ENCODE results near the gene TTC23.
"Not testable (repeated sequence)": the region's sequence is repeated elsewhere in the genome, so short reads cannot be mapped to it uniquely, and the experiment has no call there.

TTC23 gene

DNA sequence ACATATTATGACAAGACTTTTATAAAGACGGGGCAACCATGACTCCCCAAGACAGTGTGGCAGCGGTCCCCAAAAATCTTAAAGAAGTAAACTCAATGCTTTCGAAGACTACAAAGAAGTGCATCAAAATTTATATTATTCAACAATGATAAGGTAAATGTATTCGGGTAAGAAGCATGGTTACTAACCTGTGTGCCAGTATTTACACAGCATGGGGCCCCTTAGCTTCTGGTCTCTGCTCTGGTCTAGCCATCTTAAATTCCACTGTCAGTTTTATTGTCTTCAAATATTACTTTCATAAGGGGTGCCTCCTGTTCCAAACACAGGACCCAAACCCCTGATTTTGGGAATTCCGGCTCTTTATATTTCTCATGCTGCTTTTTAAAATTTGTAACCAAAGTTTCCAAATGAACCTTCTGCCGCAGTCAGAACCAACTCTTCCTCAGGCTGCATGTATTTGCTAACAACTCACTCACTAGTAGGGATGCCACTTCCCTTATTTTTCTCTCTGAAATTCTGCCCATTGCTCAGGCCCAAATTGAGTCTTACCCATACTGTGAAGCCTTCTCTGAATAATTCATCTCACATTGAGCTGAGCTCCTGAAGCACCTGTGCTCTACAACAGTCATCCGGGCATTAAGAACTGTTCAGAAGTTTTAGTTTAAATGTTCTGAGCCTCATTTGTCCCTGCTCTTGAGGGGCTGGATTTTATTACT, 1.2 kb downstream of the TTC23 start:
- no peak for DNase-seq

- no peak for DNase-seq
These were observed 2.3 kb downstream of the TTC23 start for GRCh38 chr15:99247062-99247461.

DNA sequence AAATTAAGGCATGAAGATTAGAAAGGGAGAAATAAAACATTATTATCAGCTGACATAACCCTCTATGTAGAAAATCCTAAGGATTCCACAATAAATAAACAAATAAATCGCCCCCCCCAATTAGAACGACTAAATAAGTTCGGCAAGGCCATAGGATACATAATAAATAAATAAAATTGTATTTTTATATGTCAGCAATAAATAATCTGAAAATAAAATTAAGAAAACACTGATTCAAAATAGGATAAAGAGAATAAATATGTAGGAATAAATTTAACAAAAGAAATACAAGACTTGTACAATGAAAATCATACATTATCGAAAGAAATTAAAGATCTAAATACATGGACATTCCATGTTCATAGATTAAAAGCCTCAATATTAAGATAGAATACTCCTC, 5.1 kb downstream of the TTC23 start:
- no peak for DNase-seq

DNA sequence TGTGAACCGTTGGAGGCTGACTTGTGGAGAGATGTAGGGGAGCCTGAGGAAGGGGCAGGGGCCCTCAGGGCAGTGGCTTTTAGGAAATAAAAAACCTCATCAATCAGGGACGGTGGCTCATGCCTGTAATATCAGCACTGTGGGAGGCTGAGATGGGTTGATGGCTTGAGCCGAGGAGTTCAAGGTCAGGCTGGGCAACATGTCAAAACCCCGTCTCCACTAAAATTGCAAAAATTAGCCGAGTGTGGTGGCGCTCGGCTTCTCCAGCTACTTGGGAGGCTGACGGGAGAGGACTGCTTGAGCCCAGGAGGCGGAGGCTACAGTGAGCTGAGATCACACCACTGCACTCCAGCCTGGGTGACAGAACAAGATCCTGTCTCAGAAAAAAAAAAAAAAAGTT, 7.6 kb downstream of the TTC23 start:
- DNase-seq: no peak

- DNase-seq: no peak
These were observed 9.7 kb downstream of the TTC23 start for GRCh38 chr15:99239545-99240198.

- DNase-seq: no peak
These were observed 10.5 kb downstream of the TTC23 start for GRCh38 chr15:99238849-99239248.

DNA sequence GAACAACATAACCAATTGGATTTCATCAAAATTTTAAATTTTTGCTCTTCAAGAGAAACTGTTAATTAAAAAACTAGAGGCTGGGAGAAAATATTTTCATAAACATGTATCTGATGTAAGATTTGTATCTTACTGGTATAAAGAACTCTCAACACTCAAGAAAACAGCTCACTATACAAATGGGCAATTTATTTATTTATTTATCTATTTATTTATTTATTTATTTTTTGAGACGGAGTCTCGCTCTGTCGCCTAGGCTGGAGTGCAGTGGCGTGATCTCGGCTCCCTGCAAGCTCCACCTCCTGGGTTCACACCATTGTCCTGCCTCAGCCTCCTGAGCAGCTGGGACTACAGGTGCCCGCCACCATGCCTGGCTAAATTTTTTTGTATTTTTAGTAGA, 15.2 kb downstream of the TTC23 start:
- not testable (repeated sequence) for DNase-seq

DNA sequence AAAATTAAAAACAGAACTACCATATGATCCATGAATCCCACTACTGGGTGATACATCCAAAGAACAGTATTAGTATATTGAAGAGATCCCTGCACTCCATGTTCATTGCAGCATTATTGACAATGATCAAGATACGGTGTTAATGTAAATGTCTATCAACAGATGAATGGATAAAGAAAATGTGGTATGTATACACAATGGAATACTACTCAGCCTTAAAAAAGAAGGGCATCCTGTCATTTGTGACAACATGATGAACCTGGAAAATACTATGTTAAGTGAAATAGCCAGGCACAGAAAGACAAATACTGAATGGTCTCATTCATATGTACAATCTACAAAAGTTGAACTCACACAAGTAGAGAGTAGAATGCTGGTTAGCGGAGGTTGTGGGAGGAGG, 16.6 kb downstream of the TTC23 start:
- DNase-seq: no peak

- DNase-seq: no peak
These were observed 18.5 kb downstream of the TTC23 start for GRCh38 chr15:99230867-99231266.

GRCh38 chr15:99228120-99228770, 21.1 kb downstream of the TTC23 start:
- DNase-seq: no peak

GRCh38 chr15:99226802-99227201, 22.6 kb downstream of the TTC23 start:
- DNase-seq: no peak

DNA sequence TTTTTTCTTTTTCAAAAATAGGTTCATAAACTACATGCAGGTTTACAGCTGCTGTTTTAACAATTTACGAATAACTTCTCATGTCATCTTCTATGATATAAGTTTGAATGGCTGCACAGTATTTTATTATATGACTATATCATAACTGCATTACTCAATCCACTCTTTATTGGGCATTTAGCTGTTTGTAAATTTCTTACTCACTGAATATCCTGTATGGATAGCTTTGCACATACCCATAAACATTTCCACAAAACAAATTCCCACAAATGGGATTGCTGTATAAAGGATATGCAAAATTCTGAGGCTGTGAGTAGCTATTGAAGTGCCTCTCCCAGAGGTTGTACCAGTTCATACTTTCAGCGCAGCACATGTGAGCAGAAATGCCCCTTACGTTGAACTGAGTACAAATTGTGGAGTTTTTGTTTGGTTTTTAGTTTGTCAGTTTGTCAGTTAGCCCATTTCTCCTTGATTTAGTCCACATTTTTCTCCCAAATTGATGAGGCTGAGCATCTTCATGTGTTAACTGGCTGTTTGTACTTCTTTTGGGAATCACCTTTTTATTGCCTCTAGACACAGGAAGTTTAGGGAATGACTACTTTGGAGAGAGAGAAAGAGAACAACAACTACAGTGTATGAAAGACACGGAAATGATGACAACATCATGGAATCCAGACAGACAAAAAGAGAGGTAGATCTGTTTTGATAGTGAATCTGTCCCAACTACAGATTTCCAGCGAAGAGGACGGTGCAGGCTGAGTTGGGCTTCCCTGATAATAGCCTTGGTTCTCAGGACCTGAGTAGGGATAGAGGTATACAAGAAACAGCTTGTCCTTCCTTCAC, 24.8 kb downstream of the TTC23 start:
- DNase-seq: no peak

- DNase-seq: peak; percentile 71 to 74
These were observed 36.1 kb downstream of the TTC23 start for GRCh38 chr15:99213187-99213811.

DNA sequence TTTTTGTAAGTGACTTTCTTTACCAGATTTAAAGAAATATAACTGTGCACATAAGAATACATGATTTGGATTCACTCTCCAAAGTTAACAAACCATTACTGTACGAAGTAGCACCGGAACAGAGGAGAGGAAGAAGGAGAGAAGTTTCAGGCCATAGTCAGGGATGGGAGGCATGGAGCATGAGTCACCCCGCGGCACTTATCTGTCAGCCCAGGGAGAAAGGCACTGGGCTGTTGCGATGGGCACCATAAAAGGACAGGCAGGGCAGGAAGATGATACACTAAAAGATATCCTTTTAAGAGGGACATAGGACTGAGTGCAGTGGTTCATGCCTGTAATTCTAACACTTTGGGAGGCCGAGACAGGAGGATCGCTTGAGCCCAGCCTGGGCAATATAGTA, 37.0 kb downstream of the TTC23 start:
- no peak for DNase-seq

GRCh38 chr15:99211926-99212325, 37.5 kb downstream of the TTC23 start:
- DNase-seq: no peak

- no peak for DNase-seq
These were observed 39.0 kb downstream of the TTC23 start for GRCh38 chr15:99210334-99210733.

DNA sequence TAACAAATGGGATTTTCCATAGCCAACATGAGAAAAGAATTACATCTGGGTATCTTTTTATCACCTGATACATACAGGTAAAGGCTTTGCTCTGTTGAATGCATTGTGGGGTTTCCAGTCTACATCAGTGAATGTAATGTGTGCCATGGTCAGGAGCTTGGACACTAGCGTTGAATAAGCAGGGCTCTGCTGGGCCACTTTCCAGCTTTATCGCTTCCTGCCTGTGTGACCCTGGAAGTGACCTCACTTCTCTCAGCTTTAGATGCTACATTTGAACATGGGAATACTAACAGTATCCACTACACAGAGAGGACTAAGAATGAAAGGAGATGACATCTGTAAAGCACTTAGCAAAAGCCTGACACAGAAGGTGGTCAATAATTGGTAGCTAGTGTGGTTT, 40.1 kb downstream of the TTC23 start:
- no peak for DNase-seq

GRCh38 chr15:99207672-99208071, 41.7 kb downstream of the TTC23 start:
- no peak for DNase-seq

DNA sequence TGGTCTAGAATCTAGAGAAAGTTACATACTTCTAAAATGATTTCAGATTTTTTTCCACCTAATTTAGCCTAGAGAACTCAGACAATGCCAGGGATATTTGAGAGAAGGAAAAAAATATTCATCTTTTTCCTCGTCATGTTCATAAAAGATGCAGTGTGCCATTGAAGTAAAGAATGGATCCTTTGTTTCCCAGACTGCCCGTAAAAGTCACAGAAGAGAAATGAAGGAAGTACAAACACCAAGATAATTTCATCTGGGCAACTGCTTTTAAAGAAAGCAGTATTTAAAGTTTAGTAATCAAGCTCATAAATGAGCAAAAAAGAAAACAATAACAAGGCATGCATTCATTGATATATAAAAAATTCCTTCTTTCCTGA, 47.2 kb downstream of the TTC23 start:
- no peak for DNase-seq

DNA sequence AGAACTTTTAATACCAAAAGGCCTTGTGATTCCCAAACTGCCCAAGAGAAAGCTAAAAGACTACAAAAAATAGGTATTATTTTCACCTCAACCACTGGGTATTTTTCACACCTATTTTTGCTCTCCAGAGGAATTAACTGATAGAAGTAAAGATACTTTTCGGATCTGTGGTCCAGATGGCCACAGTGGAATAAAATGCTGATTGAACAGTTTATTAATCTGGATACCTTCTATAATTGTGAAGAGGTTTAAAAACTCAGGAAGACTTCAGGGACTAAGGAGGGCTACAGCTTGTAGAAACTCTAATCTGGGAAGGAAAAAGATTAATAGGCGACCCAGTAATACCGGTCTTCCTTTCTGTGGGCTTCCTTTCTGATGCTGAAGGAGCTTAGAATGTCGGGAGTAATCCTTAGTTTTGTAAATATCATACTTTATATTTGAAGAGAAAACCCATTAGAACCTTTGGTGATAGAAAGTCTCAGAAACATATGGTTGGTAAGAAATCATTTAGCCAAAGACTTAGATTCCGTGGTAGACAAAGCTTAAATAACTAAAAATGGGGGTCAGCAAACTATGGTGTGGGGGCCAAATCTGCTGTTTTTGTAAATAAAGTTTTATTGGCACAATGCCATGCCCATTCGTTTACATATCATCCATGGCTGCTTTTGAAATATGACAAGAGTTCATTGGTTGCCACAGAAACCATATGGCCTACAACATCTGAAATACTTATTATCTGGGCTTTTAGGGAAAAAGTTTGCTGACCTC, 47.8 kb downstream of the TTC23 start:
- no peak for DNase-seq

DNA sequence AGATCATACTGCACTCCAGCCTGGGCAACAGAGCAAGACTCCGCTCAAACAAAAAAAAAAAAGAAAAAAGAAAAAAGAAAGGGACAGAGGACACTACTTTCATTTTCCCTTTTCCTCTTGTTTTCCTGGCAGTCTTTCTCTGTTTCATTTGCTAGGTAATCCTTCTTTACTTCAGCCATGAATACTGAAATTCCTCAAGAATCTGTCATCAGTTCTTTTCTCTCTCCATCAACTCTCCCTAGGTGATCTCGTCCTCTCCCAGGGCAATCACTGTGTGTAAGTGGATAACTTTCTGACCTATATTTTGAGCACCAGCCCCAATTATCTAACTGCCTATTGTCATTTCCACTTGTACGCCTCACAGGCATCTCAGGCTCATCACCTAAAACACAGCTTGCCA, 51.5 kb downstream of the TTC23 start:
- no peak for DNase-seq

GRCh38 chr15:99192181-99192580, 57.2 kb downstream of the TTC23 start:
- DNase-seq: not testable (repeated sequence)

Measured in activated T-cell treated with anti-CD3 and anti-CD28 coated beads, Interleukin-2, amount 50 U/mL, for 48 hours (primary cell).